Cardiac muscle cell (in vitro differentiated cells and primary cell): ENCODE results near the gene GRAP. TPM values are rescaled to one million over a fixed set of nuclear protein-coding genes. Genes with fewer than 3 reads are reported as not detected.
"Not testable (repeated sequence)": the region's sequence is repeated elsewhere in the genome, so short reads cannot be mapped to it uniquely, and the experiment has no call there.

Experiments
- DNase-seq, 2 donors: peaks; one replicate each; pipeline versions ENCODE4 v3.0.0 to v3.0.0-alpha.2; 2010 to 2017; ENCODE audit warnings: low read depth in 1 of 2, low spot score in 1 of 2
- H3K27ac ChIP-seq: fragments of 200-600 bp; sonication (generic); 2 replicates; pipeline ENCODE4 v1.5.1; 2016
- H3K27me3 ChIP-seq: fragments of 200-600 bp; sonication (generic); 2 replicates; pipeline ENCODE4 v1.6.0; 2016; ENCODE audit warnings: control low read depth
- H3K36me3 ChIP-seq: fragments of 200-600 bp; sonication (generic); 2 replicates; pipeline ENCODE4 v1.5.1; 2016; ENCODE audit warnings: control low read depth
- H3K4me1 ChIP-seq: fragments of 200-600 bp; sonication (generic); 2 replicates; pipeline ENCODE4 v1.8.1; 2017; ENCODE audit warnings: low read depth, mild to moderate bottlenecking, mixed run types
- H3K4me3 ChIP-seq: fragments of 200-600 bp; sonication (generic); 2 replicates; pipeline ENCODE4 v1.5.1; 2016; ENCODE audit warnings: mild to moderate bottlenecking
- H3K9me3 ChIP-seq: fragments of 200-600 bp; sonication (generic); 2 replicates; pipeline ENCODE4 v1.5.1; 2017; ENCODE audit warnings: low read depth, mild to moderate bottlenecking, control low read depth
- CTCF ChIP-seq: IDR thresholded peaks from 2 replicates; pipeline ENCODE4 v1.5.1; 2012; ENCODE audit warnings: low read depth, mild to moderate bottlenecking, low read length
- polyA plus RNA-seq: library from polyadenylated mRNA; unstranded; fragments of >200 nt; fragmentation: Nextera tagmentation; extraction: Ambion mirVana; gene quantifications from 2 replicates; pipeline ENCODE4 v1.2.1, GENCODE V29; 2016
- total RNA-seq: library from RNA; depleted of rRNA; stranded (reverse); fragments of >200 nt; gene quantifications from 2 replicates; pipeline ENCODE4 v1.2.3, GENCODE V29; 2016

GRAP gene
- total and polyA plus RNA-seq, 2 experiments from 2014 or later, result 1.5 TPM; not detected in 1

- no peak for TF ChIP-seq CTCF
- no peaks in the 10 kb centered on the region for H3K4me1 ChIP-seq
Observed at GRCh38 chr17:19022747-19023146, 24.0 kb downstream of the GRAP start.

GRCh38 chr17:19022128-19022527 lies 24.6 kb downstream of the GRAP start:
- no peak overlapping the region for H3K4me3 ChIP-seq
- no peak overlapping the region for H3K27ac ChIP-seq
- H3K36me3 ChIP-seq, result no peaks in the 10 kb centered on the region
- no peak for TF ChIP-seq CTCF
- H3K27me3 ChIP-seq, result no peaks in the 10 kb centered on the region
- no peak for DNase-seq
- no peaks in the 10 kb centered on the region for H3K4me1 ChIP-seq
- no peaks in the 10 kb centered on the region for H3K9me3 ChIP-seq

More at GRCh38 chr17:19022747-19023146, 24.0 kb downstream of the GRAP start:
- Histone ChIP-seq H3K4me3 (no peak overlapping the region), H3K9me3 (no peaks in the 10 kb centered on the region), H3K27ac (no peak overlapping the region), H3K36me3 (no peaks in the 10 kb centered on the region), H3K27me3 (no peaks in the 10 kb centered on the region)
- DNase-seq, result no peak

- Histone ChIP-seq H3K4me3 (no peak overlapping the region), H3K36me3 (no peaks in the 10 kb centered on the region), H3K9me3 (no peaks in the 10 kb centered on the region), H3K27me3 (no peaks in the 10 kb centered on the region), H3K27ac (no peak overlapping the region), H3K4me1 (no peaks in the 10 kb centered on the region)
- no peak for TF ChIP-seq CTCF
- no peak for DNase-seq
Observed at GRCh38 chr17:19021622-19022083, 25.1 kb downstream of the GRAP start.

GRCh38 chr17:19021011-19021621 lies 25.6 kb downstream of the GRAP start:
- DNase-seq, H3K9me3 ChIP-seq, H3K27ac ChIP-seq, H3K36me3 ChIP-seq, H3K4me3 ChIP-seq, H3K27me3 ChIP-seq, H3K4me1 ChIP-seq: not testable (repeated sequence)

GRCh38 chr17:19020016-19020415 lies 26.7 kb downstream of the GRAP start:
- no peaks in the 10 kb centered on the region for H3K27me3 ChIP-seq
- no peak overlapping the region for H3K27ac ChIP-seq
- no peaks in the 10 kb centered on the region for H3K4me1 ChIP-seq
- TF ChIP-seq CTCF, result no peak
- no peaks in the 10 kb centered on the region for H3K36me3 ChIP-seq
- no peaks in the 10 kb centered on the region for H3K9me3 ChIP-seq
- no peak for DNase-seq
- H3K4me3 ChIP-seq, result no peak overlapping the region

GRCh38 chr17:19019041-19019941 lies 27.5 kb downstream of the GRAP start:
- Histone ChIP-seq H3K9me3 (no peaks in the 10 kb centered on the region), H3K27ac (no peak overlapping the region), H3K4me3 (no peak overlapping the region), H3K36me3 (no peaks in the 10 kb centered on the region), H3K27me3 (no peaks in the 10 kb centered on the region), H3K4me1 (no peaks in the 10 kb centered on the region)
- no peak for TF ChIP-seq CTCF
- DNase-seq, result no peak
